CD4-positive, alpha-beta T cell treated with Interleukin-15 for 4 hours (primary cell): ENCODE results near the gene ATPAF2.
A peak's percentile ranks its signal among the peaks of the same experiment; 100 is the strongest.

Source experiments
- DNase-seq: peaks from one replicate; pipeline ENCODE4 v3.0.0-alpha.2; 2020; ENCODE audit warnings: low spot score

Gene ATPAF2

GRCh38 chr17:17985555-17985954, 53.4 kb downstream of the ATPAF2 start:
- DNase-seq, result no peak

GRCh38 chr17:17985153-17985552, 53.8 kb downstream of the ATPAF2 start:
- no peak for DNase-seq

- DNase-seq, result no peak
Observed at GRCh38 chr17:17983776-17984175, 55.2 kb downstream of the ATPAF2 start.

GRCh38 chr17:17983376-17983775, 55.6 kb downstream of the ATPAF2 start:
- DNase-seq, result no peak

GRCh38 chr17:17982801-17983200, 56.2 kb downstream of the ATPAF2 start:
- no peak for DNase-seq

- DNase-seq, result no peak
Observed at GRCh38 chr17:17981330-17981729, 57.6 kb downstream of the ATPAF2 start.

GRCh38 chr17:17979778-17980177, 59.2 kb downstream of the ATPAF2 start:
- no peak for DNase-seq

- no peak for DNase-seq
Observed at GRCh38 chr17:17978481-17979424, 60.2 kb downstream of the ATPAF2 start.

GRCh38 chr17:17976931-17977570, 61.9 kb downstream of the ATPAF2 start:
- no peak for DNase-seq

GRCh38 chr17:17975436-17975835, 63.5 kb downstream of the ATPAF2 start:
- DNase-seq, result no peak

GRCh38 chr17:17972952-17973254, 66.1 kb downstream of the ATPAF2 start:
- no peak for DNase-seq

- DNase-seq, result peak; percentile 100
Observed at GRCh38 chr17:17972126-17972951, 66.6 kb downstream of the ATPAF2 start, which contains the start of the genes DRC3 and TOM1L2. DRC3 (plus strand) TSS chr17:17972862; CDS start chr17:17977599, 4,737 bp downstream. TOM1L2 (minus strand) TSS chr17:17972400; CDS start chr17:17972313, 87 bp downstream.

GRCh38 chr17:17971431-17972125, 67.4 kb downstream of the ATPAF2 start:
- peak; percentile 12 for DNase-seq

- DNase-seq, result no peak
Observed at GRCh38 chr17:17970699-17971430, 68.1 kb downstream of the ATPAF2 start.
